T-helper 22 cell (primary cell): Measurements from ENCODE around the gene PROSER2.

Source experiments
- DNase-seq: peaks from one replicate; pipeline ENCODE4 v3.0.0-alpha.2; 2020; ENCODE audit warnings: low read depth

PROSER2 gene

DNA sequence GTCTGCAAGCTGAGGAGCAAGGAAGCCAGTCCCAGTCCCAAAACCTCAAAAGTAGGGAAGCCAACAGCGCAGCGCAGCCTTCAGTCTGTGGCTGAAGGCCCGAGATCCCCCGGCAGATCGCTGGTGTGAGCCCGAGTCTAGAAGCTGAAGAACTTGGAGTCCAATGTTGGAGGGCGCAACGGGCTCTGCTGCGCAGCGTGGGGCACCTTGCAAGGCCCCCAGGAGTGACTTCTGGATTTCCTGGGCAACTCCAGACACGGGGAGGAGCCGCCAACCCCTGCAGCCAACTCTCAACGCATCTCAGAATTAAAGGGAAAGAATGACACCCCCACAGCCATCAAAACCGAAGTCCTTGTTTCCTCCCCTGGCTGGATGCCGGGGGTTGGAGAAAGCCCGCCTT, 18.8 kb upstream of the PROSER2 start:
- DNase-seq: no peak

DNA sequence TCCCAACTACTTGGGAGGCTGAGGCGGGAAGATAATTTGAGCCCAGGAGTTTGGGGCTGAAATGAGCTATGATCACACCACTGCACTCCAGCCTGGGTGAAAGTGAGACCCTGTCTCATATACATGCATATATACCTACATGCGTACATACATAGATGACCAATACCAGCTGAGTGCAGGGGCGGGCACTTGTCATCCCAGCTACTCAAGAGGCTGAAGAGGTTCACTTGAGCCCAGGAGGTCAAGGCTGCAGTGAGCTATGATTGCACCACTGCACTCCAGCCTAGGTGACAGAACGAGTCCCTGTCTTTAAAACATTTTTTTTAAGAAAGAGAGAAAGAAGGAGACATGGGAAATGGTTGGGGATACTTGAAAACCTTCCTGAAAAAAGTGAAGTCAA, 17.4 kb upstream of the PROSER2 start:
- DNase-seq: no peak

- no peak for DNase-seq
Observed at GRCh38 chr10:11806706-11807105, 16.4 kb upstream of the PROSER2 start.

GRCh38 chr10:11808808-11809207, 14.3 kb upstream of the PROSER2 start:
- no peak for DNase-seq

DNA sequence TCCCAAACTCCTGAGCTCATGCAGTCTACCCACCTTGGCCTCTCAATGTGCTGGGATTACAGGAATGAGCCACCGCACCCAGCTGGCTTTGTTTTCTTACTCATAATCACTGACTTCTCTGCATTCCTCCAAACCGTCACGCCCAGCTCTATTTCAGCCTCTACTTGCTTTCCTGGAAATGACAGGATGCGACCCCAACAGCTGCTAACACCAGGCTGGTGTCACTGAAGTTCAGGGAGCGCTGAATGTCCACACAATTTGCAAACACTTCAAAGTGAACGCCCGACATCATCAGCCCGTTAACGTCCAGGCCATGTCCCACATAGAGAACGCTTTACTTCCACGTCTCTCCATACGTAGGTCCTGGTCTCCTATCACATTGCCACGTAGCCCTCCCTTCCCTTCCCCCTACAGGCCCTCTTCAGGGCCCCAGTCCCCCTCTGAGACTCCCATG, 12.8 kb upstream of the PROSER2 start:
- no peak for DNase-seq

DNA sequence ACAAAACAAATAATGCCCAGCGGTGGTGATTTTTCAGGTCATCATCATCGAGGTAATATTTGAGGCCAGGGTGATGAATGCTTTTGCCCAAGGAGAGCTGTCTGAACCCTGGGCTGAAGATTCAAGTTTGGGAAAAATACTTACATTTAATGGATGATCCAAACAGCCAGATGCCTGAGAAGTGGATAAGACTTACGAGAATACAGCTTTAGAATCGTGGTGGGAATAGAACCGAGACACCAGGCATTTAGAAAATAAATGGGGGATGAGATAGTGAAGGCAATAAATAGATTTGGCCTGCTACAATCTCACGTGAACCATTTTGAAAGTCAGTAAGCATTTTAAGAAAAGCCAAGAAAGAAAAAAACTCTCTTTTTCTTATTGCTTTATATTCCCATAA, 12.2 kb upstream of the PROSER2 start:
- no peak for DNase-seq

- DNase-seq: no peak
Observed at GRCh38 chr10:11813177-11813576, 10.0 kb upstream of the PROSER2 start.

GRCh38 chr10:11813855-11814567, 9.1 kb upstream of the PROSER2 start:
- no peak for DNase-seq

DNA sequence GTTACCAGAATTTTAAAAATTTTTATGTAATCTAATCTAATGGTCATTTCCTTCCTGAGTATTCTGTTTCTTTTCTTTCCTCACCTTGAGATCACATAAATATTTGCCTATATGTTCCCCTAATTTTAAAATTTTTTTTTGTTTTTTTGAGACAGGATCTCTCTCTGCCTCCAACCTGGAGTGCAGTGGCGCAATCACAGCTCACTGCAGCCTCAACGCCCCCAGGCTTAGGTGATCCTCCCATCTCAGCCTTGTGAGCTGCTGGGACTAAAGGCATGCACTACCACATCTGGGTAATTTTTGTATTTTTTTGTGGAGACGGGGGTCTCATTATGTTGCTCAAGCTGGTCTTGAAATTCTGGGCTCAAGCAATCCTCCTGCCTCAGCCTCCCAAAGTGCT, 4.1 kb upstream of the PROSER2 start:
- DNase-seq: no peak

- DNase-seq: no peak
Observed at GRCh38 chr10:11822026-11822756, 965 bp upstream of the PROSER2 start.

- DNase-seq: no peak
Observed at GRCh38 chr10:11822809-11823121, 391 bp upstream of the PROSER2 start.

- DNase-seq: no peak
Observed at GRCh38 chr10:11823989-11824346, 812 bp downstream of the PROSER2 start.

GRCh38 chr10:11824376-11824775, 1.2 kb downstream of the PROSER2 start:
- DNase-seq: no peak

DNA sequence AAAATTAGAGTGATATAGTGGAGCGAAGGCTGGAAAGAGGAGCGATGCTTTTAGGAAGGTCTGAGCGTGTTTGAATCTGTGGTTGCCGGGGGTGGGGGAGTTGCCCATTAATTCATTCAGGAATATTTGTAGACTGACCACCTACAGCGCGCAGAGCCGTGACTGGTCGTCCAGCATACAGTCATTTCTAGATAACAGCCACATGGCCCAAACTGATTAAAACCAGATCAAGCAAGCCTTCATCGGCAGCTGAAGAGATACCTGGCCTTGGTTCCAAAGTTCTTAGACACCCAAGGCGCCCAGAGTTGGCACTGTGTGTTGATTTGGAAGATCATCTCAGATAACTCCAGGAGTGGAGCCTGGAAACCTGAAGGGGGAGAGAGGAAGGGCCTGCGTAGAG, 1.7 kb downstream of the PROSER2 start:
- no peak for DNase-seq

DNA sequence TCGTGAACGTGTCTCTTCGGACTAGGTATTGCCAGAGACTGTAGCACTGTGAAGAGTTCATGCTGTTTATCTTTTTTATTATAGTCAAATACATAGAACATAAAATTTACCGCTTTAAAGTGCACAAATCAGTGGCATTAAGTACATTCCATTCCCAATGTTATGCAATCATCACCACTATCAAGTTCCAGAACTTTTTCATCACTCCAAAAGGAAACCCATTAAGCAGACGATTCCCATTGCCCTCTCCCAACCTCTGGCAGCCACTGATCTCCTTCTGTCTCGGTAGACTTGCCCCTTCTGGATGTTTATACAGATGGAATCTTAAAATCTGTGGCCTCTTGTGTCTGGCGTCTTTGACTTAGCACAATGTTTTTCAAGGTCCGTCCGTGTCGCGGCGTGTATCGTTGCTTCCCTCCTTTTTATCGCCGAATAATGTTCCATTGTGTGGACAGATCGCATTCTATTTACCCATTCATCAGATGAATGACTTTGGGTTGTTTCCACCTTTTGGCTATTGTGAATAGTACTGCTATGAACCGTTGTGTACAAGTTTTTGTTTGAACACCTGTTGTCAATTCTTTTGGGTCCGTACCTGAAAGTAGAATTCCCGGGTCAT, 2.7 kb downstream of the PROSER2 start:
- DNase-seq: no peak

GRCh38 chr10:11827006-11827405, 3.9 kb downstream of the PROSER2 start:
- no peak for DNase-seq

DNA sequence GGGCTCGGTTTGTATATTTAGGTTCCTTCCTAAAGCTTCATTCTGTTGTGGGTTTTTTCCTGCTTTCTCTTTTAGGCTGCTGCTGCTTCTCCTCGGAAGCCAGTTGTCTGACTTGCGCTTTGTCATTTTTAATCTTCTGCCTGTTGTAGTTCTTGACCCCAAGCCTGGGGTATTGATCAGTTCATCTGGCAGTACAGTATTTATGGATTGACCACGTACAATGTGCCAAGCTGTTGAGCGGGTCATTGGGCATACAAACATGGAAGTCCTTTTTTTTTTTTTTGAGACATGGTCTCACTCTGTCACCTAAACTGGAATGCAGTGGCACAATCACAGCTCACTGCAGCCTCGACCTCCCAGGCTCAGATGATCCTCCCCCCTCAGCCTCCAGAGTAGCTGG, 4.3 kb downstream of the PROSER2 start:
- DNase-seq: no peak

GRCh38 chr10:11828682-11829284, 5.6 kb downstream of the PROSER2 start:
- no peak for DNase-seq

DNA sequence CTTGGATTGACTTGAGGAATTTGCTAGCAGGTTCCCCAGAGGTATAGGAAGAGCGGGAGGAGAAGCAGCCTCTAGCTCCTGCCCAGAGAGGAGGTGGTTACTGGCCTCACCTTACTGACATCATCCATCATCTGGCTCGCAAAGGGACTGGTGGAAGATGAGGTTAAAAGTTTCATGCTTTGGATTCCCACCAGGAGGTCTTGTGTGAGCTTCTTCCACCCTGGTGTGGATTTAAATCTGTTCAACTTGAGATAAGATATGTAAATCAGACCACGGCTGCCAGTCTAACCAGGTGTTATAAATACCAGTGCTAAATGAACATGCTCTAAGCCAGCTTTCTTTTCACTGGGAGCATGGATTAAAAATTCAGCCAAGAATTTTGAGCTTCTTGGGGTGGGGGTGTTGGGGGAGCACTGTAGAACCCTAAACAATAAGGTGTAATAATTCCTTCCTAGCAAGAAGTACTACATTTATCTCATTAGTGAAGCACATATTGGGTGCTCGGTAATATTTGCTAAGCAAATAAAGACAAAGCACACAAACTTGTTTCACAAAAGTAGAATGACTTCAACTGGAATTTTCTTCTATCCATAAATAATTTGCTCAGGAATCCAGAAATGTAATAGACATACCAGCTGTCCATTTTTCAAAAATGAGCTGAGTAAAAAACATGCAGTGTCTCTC, 7.8 kb downstream of the PROSER2 start:
- DNase-seq: no peak

GRCh38 chr10:11831520-11831951, 8.4 kb downstream of the PROSER2 start:
- no peak for DNase-seq

GRCh38 chr10:11832042-11832441, 8.9 kb downstream of the PROSER2 start:
- no peak for DNase-seq

GRCh38 chr10:11835061-11835460, 11.9 kb downstream of the PROSER2 start:
- no peak for DNase-seq
